Measurements from ENCODE around the gene PIAS1.

- TF ChIP-seq EZH2 (optimal IDR thresholded peaks at IDR 0.05; ENCODE audit: low read depth, low read length) (no peak), CTCF (IDR thresholded peaks at IDR 0.05; ENCODE audit: low read length) (no peak), EZH2phosphoT487 (IDR thresholded peaks at IDR 0.05; ENCODE audit: low read length) (no peak)
Observed at GRCh38 chr15:68083463-68083862, 29.3 kb downstream of the PIAS1 start.
